Colon (tissue), 2 donors: Measurements from ENCODE around the gene ZNF184.

Experiments
- FAIRE-seq: peaks from 2 replicates; lab custom pipeline; 2012; peaks lifted over from hg19 to GRCh38; lab: Jason Lieb, UNC
- donor health status: control.
- donor health status: control.

The ZNF184 gene

DNA sequence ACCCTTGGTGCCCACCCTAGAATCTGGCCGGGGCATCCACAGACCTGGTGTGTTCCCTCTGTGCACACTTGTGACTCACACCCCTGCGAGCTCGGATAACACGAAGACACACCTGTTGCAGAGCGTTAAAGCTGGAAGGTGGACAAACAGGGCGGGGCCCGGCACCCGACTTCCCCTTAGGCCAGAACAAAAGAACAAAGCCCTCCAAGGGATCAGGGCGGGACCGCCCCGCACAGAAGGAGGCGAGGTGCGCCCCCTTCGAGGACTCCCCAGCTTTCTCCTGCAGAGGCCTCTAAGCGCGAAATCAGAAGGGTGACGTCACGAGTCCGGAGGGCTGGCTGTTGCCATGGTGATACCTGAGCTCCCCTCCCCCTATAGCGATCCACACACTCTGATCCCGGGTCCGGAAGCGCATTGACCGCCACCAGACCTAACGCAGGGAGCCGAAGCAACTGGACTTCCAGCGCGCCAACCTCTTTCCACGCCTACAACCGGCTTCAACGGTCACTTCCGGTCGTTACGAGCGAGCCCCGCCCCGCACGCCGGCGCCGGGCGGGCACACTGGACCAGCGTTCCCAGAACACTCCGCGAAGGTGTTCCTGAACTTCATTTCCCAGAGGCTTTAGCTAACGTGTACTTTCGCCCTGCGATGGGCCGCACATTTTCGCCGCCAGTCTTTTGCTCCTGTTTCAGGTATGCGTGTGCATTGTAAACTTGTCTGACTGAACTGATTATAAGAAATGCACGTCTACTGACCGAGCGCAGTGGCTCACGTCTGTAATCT is at the start of gene ZNF184:
Gene ZNF184 (minus strand): TSS at position 489 of the 784 bp plus-strand sequence. CDS start 811 bp downstream, outside the sequence.
- FAIRE-seq = peak; percentile 21

- FAIRE-seq = no peak
These were observed 46.2 kb upstream of the ZNF184 start for GRCh38 chr6:27518881-27519795.

DNA sequence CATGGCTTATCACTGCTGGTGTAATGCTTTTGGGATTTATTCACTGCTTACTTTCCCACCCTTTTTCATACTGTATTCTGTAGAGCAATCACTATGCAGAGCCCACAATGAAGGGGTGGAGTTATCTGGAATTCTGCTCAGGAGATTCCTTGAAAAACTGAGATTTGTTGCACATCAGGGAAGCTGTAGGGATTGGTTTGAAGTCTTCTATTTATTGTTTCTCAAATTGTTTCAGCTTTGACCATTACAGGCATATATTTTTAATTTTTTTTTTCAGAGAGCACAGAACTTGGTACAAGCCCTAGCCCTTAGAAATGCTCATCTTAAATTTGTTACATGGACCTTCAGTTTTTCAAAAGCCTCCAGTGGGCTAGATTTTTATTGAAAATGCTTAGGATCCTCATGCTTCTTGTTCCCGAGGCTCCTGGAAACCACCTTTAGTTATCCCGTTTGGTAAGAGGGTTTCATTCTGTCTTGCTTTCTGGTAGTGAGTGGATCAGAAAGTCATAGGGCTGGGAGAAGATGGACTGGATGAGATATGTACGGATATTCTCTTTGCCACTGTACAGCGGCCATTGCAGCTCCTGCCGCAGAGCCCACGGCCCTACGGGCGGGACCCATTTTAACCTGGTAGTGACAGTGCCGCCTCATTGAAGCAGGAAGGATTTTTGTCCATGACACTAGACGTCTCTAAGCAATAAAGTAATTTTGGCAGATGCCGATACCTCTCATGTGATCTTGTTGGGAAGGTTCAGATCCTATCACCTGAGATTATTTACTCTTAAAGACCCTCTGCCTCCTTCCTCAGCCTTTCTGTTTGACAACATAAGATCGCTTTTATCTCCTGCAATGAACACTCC is 45.3 kb upstream of the ZNF184 start:
- no peak for FAIRE-seq

DNA sequence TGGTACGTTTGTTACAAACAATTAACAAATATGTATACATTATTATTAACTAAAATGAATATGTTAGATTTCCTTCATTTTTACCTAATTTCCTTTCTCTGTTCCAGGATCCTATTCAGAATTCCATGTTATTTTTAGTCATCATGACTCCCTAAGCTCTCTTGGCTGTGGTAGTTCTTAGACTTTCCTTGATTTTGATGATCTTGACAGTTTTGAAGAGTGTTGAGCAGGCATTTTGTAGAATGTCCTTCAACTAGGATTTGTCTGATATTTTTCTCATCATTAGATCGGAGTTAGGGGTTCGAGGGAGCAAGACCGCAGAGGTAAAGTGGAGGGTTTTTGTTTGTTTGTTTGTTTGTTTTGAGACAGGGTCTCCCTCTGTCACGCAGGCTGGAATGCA is 44.3 kb upstream of the ZNF184 start:
- no peak for FAIRE-seq

- FAIRE-seq = no peak
These were observed 42.1 kb upstream of the ZNF184 start for GRCh38 chr6:27514906-27515495.

- FAIRE-seq = no peak
These were observed 39.6 kb upstream of the ZNF184 start for GRCh38 chr6:27512525-27512924.

- no peak for FAIRE-seq
These were observed 34.4 kb upstream of the ZNF184 start for GRCh38 chr6:27507041-27507956.

DNA sequence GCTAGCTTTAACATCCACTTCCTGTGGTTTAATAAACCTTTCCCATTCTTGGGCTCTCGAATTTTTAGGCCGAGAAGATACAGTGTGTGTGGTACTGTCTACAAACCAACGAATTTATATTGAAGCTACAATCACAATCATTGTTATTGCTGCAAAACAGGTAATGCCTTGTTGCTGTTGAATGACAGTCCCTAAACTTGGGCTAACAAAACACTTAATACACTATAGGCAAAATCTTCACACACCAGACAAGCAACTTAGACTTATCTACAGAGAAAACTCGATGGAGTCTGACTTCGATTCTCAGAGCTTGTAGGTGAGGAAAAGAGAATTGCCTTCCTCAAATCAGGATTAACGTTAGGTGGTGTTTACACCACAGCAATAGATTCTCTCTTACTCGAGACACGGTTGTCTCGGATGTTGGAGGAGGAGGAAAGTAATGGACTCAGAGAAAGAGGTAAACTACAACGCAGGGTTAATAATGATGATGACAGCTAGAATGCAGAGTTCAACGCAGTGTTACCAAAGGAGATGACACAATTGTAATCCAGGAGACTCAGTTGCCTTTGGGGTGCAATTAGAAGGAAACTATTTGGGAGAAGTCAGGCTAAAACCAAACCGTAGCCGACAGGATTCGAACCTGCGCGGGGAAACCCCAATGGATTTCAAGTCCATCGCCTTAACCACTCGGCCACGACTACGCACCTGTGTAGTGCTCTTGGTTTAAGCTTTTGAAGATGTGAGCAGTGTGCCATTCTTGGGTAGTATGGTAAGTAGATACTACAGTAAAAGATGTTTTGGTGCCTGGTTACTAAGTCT is 32.5 kb upstream of the ZNF184 start:
- FAIRE-seq = no peak

- no peak for FAIRE-seq
These were observed 30.6 kb upstream of the ZNF184 start for GRCh38 chr6:27503436-27504030.

DNA sequence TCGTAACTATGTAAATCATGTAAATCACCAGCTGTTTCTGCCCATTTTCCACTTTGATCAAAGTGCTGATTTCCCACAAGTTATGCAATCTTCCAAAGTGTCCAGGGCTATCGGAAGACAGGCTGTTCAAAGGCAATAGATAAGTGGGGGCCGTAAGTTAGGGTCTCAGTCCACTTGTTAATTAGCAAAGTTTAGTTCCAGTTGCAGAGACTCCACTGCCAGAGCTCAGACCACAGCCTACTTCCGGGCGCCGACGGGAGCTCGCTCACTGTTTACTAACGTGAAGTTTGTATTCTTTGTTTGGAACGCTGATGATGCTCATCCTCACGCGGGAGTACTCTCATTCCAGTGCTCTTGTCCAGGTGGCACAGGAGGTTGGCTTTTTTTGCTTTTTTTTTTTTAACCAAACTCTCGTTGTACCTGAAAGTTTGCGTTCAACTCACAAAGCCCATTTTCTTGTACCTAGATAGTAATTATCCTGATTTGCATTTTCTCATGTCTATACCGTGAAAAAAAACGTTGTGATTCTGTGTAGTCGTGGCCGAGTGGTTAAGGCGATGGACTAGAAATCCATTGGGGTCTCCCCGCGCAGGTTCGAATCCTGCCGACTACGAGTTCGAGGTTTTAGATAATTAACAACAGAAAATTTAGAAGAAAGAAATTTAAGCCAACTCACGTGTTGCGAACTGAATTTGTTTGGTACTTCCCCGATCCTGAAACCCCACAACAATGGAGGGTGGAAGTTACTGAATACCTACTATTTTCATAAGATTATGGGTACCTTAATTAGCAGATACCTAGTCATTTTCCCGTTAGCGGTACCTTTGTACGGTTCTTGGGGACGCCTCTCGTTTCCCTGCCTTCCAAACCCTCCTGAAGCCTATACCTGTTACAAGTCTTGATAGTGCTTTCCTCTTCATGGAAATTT is 29.9 kb upstream of the ZNF184 start:
- no peak for FAIRE-seq

- no peak for FAIRE-seq
These were observed 28.3 kb upstream of the ZNF184 start for GRCh38 chr6:27501187-27501586.

DNA sequence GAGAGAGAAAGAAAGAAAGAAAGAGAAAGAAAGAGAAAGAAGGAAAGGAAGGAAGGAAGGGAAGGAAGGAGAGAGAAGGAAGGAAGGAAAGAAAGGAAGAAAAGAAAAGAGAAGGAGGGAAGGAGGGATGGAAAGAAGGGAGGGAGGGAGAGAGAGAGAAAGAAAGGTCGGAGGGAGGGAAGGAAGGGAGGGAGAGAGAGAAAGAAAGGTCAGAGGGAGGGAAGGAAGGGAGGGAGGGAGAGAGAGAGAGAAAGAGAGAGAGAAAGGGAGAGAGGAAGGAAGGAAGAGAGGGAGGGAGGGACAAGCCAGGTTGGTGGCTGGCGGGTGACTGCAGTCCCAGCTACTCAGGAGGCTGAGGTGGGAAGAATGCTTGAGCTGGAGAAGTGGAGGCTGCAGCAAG is 27.3 kb upstream of the ZNF184 start:
- FAIRE-seq = no peak

- FAIRE-seq = no peak
These were observed 22.7 kb upstream of the ZNF184 start for GRCh38 chr6:27495386-27496135.

- FAIRE-seq = no peak
These were observed 22.1 kb upstream of the ZNF184 start for GRCh38 chr6:27494987-27495385.

- FAIRE-seq = no peak
These were observed 21.2 kb upstream of the ZNF184 start for GRCh38 chr6:27494103-27494502.

- FAIRE-seq = no peak
These were observed 19.8 kb upstream of the ZNF184 start for GRCh38 chr6:27492631-27493190.
